ENCODE results near the gene AAK1. TPM values are rescaled to one million over a fixed set of nuclear protein-coding genes. Genes with fewer than 3 reads are reported as not detected.

The AAK1 gene
- total RNA-seq, 1 experiment from 2014 or later, result 35.6 TPM

DNA sequence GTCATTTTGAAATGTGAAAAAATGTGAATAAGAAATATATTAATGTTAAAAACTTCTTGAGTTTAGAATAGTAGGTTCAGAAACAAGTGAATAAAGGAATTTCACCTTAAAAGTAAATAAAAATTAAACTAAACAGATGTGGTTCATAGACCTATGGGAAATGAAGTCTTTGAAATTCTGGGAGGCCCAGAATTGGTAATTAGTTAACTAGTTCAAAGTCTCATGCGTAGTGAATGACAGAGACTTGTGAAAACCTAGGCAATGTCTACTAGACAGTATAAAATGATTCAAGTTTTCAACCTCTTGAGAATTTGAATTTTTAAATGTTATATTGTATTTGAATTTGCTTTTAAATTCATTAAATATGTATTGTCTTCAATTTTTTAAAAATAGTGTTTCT, 32.6 kb upstream of the AAK1 start:
- CTCF ChIA-PET, result no interaction called here
- Mint-ChIP-seq H3K27ac (no peak overlapping the region), H3K4me3 (no peak overlapping the region), H3K4me1 (0 out of 2 replicates have a peak, but pooled peaks cover 3% of the 10 kb centered on the region), H3K36me3 (no peaks in the 10 kb centered on the region), H3K27me3 (ENCODE audit: low read depth) (no peaks in the 10 kb centered on the region), H3K9me3 (peaks cover 9% of the 10 kb centered on the region)
- TF ChIP-seq, protein P1, sequence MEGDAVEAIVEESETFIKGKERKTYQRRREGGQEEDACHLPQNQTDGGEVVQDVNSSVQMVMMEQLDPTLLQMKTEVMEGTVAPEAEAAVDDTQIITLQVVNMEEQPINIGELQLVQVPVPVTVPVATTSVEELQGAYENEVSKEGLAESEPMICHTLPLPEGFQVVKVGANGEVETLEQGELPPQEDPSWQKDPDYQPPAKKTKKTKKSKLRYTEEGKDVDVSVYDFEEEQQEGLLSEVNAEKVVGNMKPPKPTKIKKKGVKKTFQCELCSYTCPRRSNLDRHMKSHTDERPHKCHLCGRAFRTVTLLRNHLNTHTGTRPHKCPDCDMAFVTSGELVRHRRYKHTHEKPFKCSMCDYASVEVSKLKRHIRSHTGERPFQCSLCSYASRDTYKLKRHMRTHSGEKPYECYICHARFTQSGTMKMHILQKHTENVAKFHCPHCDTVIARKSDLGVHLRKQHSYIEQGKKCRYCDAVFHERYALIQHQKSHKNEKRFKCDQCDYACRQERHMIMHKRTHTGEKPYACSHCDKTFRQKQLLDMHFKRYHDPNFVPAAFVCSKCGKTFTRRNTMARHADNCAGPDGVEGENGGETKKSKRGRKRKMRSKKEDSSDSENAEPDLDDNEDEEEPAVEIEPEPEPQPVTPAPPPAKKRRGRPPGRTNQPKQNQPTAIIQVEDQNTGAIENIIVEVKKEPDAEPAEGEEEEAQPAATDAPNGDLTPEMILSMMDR (IDR thresholded peaks at IDR 0.05), result no peak
- TF ChIP-seq EMX1 (CRISPR knock-in tag; IDR thresholded peaks at IDR 0.05), result no peak
- TF ChIP-seq, protein P2, sequence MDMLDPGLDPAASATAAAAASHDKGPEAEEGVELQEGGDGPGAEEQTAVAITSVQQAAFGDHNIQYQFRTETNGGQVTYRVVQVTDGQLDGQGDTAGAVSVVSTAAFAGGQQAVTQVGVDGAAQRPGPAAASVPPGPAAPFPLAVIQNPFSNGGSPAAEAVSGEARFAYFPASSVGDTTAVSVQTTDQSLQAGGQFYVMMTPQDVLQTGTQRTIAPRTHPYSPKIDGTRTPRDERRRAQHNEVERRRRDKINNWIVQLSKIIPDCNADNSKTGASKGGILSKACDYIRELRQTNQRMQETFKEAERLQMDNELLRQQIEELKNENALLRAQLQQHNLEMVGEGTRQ (CRISPR knock-in tag; IDR thresholded peaks at IDR 0.05), result no peak
- no peak for TF ChIP-seq FOXP1 (CRISPR knock-in tag; IDR thresholded peaks at IDR 0.05; ENCODE audit: borderline replicate concordance)
- no peak for TF ChIP-seq ZNF263 (CRISPR knock-in tag; IDR thresholded peaks at IDR 0.05; ENCODE audit: low read depth)
- TF ChIP-seq TCF7 (CRISPR knock-in tag; IDR thresholded peaks at IDR 0.05; ENCODE audit: low read depth), result no peak
- no peak for TF ChIP-seq ZNF671 (CRISPR knock-in tag; IDR thresholded peaks at IDR 0.05)
- TF ChIP-seq JAZF1 (CRISPR knock-in tag; IDR thresholded peaks at IDR 0.05), result no peak
- TF ChIP-seq, protein P3, sequence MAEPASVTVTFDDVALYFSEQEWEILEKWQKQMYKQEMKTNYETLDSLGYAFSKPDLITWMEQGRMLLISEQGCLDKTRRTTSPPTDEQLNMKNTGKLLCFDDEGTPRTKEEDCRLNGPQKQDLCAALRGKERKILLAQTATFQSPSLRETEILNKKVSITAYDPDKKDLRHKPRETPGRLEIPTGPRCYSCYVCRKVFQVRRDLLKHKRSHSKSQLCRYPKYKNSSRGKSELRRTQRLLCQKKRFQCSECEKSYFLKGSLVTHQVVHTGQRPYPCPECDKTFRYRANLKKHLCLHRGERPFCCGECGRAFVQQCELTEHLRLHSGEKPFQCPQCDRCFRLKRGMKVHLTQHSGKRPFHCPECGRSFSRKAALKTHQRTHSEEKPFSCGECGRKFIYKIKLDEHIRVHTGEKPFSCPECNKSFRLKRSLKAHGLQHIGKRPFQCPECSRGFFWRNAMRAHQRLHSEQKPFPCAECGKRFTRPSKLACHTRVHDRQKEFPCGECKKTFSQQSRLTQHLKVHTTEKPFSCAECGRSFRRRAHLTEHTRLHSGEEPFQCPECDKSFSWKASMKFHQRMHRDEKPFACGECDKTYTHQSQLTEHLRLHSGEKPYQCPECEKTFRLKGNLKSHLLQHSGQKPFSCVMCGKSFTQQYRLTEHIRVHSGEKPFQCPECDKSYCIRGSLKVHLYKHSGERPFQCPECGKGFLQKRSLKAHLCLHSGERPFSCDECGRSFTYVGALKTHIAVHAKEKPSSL (CRISPR knock-in tag; conservative IDR thresholded peaks at IDR 0.05), result no peak
- TF ChIP-seq ETV6 (CRISPR knock-in tag; IDR thresholded peaks at IDR 0.05), result no peak
- no peak for TF ChIP-seq NFE2L1 (CRISPR knock-in tag; IDR thresholded peaks at IDR 0.05)
- POLR2A ChIA-PET, result no interaction called here
- DNase-seq (ENCODE audit: low spot score) (no peak), ATAC-seq (no peak)

DNA sequence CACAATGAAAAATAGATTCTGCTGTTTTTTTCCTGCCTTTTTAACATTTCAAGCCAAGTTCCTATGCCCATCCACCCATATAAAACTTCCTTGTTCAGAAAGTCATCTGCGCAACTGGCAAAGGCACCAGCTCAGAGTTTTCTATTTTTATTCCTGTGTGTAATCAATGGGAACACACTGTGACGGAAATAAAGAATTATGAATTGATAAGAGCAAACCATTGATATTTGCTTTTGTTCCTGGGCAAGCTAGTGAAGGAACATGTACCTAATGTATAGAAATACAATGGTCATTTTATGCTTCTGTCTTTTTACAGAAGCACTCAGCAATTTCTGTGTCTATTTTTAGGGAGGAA, 30.8 kb upstream of the AAK1 start:
- ChIA-PET CTCF (interaction anchor here (1.1 to 1.6 kb wide), 2 partner anchors 51 to 109 kb away, joined by 5 read pairs; no protein-coding TSS in a partner anchor), POLR2A (no interaction called here)
- H3K4me3 Mint-ChIP-seq, result no peak overlapping the region
- ATAC-seq (no peak), DNase-seq (ENCODE audit: low spot score) (no peak)
- no peak overlapping the region; the same call in 1 of the 2 replicates for H3K27ac Mint-ChIP-seq
- peaks cover 18% of the 10 kb centered on the region for H3K9me3 Mint-ChIP-seq
- no peaks in the 10 kb centered on the region for H3K27me3 Mint-ChIP-seq (ENCODE audit: low read depth)
- H3K36me3 Mint-ChIP-seq, result no peaks in the 10 kb centered on the region
- H3K4me1 Mint-ChIP-seq, result 0 out of 2 replicates have a peak, but pooled peaks cover 3% of the 10 kb centered on the region
- TF ChIP-seq SOX15 (CRISPR knock-in tag; IDR thresholded peaks at IDR 0.05) (no peak), ZNF396 (CRISPR knock-in tag; IDR thresholded peaks at IDR 0.05; ENCODE audit: borderline replicate concordance) (no peak), FOXP1 (CRISPR knock-in tag; IDR thresholded peaks at IDR 0.05; ENCODE audit: borderline replicate concordance) (no peak), ZNF138 (CRISPR knock-in tag; conservative IDR thresholded peaks at IDR 0.05) (no peak), EMX1 (CRISPR knock-in tag; IDR thresholded peaks at IDR 0.05) (no peak), RORB (CRISPR knock-in tag; IDR thresholded peaks at IDR 0.05) (no peak), ZBTB21 (CRISPR knock-in tag; IDR thresholded peaks at IDR 0.05; ENCODE audit: borderline replicate concordance) (no peak), ETV6 (CRISPR knock-in tag; IDR thresholded peaks at IDR 0.05) (no peak), JUN (CRISPR knock-in tag; IDR thresholded peaks at IDR 0.05) (no peak)
- TF ChIP-seq, protein P4, sequence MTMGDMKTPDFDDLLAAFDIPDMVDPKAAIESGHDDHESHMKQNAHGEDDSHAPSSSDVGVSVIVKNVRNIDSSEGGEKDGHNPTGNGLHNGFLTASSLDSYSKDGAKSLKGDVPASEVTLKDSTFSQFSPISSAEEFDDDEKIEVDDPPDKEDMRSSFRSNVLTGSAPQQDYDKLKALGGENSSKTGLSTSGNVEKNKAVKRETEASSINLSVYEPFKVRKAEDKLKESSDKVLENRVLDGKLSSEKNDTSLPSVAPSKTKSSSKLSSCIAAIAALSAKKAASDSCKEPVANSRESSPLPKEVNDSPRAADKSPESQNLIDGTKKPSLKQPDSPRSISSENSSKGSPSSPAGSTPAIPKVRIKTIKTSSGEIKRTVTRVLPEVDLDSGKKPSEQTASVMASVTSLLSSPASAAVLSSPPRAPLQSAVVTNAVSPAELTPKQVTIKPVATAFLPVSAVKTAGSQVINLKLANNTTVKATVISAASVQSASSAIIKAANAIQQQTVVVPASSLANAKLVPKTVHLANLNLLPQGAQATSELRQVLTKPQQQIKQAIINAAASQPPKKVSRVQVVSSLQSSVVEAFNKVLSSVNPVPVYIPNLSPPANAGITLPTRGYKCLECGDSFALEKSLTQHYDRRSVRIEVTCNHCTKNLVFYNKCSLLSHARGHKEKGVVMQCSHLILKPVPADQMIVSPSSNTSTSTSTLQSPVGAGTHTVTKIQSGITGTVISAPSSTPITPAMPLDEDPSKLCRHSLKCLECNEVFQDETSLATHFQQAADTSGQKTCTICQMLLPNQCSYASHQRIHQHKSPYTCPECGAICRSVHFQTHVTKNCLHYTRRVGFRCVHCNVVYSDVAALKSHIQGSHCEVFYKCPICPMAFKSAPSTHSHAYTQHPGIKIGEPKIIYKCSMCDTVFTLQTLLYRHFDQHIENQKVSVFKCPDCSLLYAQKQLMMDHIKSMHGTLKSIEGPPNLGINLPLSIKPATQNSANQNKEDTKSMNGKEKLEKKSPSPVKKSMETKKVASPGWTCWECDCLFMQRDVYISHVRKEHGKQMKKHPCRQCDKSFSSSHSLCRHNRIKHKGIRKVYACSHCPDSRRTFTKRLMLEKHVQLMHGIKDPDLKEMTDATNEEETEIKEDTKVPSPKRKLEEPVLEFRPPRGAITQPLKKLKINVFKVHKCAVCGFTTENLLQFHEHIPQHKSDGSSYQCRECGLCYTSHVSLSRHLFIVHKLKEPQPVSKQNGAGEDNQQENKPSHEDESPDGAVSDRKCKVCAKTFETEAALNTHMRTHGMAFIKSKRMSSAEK (CRISPR knock-in tag; IDR thresholded peaks at IDR 0.05; ENCODE audit: borderline replicate concordance), result no peak
- TF ChIP-seq, protein P5, sequence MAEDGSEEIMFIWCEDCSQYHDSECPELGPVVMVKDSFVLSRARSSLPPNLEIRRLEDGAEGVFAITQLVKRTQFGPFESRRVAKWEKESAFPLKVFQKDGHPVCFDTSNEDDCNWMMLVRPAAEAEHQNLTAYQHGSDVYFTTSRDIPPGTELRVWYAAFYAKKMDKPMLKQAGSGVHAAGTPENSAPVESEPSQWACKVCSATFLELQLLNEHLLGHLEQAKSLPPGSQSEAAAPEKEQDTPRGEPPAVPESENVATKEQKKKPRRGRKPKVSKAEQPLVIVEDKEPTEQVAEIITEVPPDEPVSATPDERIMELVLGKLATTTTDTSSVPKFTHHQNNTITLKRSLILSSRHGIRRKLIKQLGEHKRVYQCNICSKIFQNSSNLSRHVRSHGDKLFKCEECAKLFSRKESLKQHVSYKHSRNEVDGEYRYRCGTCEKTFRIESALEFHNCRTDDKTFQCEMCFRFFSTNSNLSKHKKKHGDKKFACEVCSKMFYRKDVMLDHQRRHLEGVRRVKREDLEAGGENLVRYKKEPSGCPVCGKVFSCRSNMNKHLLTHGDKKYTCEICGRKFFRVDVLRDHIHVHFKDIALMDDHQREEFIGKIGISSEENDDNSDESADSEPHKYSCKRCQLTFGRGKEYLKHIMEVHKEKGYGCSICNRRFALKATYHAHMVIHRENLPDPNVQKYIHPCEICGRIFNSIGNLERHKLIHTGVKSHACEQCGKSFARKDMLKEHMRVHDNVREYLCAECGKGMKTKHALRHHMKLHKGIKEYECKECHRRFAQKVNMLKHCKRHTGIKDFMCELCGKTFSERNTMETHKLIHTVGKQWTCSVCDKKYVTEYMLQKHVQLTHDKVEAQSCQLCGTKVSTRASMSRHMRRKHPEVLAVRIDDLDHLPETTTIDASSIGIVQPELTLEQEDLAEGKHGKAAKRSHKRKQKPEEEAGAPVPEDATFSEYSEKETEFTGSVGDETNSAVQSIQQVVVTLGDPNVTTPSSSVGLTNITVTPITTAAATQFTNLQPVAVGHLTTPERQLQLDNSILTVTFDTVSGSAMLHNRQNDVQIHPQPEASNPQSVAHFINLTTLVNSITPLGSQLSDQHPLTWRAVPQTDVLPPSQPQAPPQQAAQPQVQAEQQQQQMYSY (CRISPR knock-in tag; IDR thresholded peaks at IDR 0.05), result no peak
- TF ChIP-seq, protein P6, sequence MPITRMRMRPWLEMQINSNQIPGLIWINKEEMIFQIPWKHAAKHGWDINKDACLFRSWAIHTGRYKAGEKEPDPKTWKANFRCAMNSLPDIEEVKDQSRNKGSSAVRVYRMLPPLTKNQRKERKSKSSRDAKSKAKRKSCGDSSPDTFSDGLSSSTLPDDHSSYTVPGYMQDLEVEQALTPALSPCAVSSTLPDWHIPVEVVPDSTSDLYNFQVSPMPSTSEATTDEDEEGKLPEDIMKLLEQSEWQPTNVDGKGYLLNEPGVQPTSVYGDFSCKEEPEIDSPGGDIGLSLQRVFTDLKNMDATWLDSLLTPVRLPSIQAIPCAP (CRISPR knock-in tag; IDR thresholded peaks at IDR 0.05), result no peak
- TF ChIP-seq, protein P7, sequence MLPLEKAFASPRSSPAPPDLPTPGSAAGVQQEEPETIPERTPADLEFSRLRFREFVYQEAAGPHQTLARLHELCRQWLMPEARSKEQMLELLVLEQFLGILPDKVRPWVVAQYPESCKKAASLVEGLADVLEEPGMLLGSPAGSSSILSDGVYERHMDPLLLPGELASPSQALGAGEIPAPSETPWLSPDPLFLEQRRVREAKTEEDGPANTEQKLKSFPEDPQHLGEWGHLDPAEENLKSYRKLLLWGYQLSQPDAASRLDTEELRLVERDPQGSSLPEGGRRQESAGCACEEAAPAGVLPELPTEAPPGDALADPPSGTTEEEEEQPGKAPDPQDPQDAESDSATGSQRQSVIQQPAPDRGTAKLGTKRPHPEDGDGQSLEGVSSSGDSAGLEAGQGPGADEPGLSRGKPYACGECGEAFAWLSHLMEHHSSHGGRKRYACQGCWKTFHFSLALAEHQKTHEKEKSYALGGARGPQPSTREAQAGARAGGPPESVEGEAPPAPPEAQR (CRISPR knock-in tag; IDR thresholded peaks at IDR 0.05), result no peak
